Measurements from ENCODE around the gene NAALADL2.

DNA sequence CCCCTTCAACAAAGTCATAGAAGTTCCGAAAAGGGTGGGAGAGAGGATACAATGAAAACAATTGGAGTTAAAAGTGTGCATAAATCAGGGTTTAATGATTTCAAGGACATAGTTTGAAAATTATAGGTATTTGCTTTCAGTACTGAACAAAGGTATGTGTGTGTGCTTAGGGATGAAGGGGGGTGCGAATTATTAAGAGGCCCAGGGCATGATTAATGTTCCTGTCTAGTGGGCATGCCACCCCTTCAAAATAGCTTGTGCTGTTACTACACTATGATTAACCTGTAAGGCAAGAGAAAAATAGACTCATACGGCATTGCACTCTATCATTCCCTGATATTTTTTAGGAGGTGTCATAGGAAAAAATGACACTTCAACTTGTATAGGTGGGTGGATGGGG lies 731.6 kb downstream of the NAALADL2 start:
- TF ChIP-seq FOS (IDR thresholded peaks at IDR 0.05; ENCODE audit: low read depth, low read length) (no peak), CEBPB (IDR thresholded peaks at IDR 0.05; ENCODE audit: low read depth, low read length) (no peak), RAD21 (IDR thresholded peaks at IDR 0.05; ENCODE audit: low read length) (no peak), MAZ (IDR thresholded peaks at IDR 0.05; ENCODE audit: borderline replicate concordance, low read depth, low read length) (no peak), MXI1 (IDR thresholded peaks at IDR 0.05; ENCODE audit: borderline replicate concordance, low read depth, low read length) (no peak), POLR2A (IDR thresholded peaks at IDR 0.05; ENCODE audit: low read depth, low read length) (no peak), RFX5 (IDR thresholded peaks at IDR 0.05; ENCODE audit: low read depth, low read length) (no peak)
- TF ChIP-seq, protein P1, sequence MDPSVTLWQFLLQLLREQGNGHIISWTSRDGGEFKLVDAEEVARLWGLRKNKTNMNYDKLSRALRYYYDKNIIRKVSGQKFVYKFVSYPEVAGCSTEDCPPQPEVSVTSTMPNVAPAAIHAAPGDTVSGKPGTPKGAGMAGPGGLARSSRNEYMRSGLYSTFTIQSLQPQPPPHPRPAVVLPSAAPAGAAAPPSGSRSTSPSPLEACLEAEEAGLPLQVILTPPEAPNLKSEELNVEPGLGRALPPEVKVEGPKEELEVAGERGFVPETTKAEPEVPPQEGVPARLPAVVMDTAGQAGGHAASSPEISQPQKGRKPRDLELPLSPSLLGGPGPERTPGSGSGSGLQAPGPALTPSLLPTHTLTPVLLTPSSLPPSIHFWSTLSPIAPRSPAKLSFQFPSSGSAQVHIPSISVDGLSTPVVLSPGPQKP (IDR thresholded peaks at IDR 0.05; ENCODE audit: borderline replicate concordance, low read depth, low read length), result no peak
- TF ChIP-seq, protein P2, sequence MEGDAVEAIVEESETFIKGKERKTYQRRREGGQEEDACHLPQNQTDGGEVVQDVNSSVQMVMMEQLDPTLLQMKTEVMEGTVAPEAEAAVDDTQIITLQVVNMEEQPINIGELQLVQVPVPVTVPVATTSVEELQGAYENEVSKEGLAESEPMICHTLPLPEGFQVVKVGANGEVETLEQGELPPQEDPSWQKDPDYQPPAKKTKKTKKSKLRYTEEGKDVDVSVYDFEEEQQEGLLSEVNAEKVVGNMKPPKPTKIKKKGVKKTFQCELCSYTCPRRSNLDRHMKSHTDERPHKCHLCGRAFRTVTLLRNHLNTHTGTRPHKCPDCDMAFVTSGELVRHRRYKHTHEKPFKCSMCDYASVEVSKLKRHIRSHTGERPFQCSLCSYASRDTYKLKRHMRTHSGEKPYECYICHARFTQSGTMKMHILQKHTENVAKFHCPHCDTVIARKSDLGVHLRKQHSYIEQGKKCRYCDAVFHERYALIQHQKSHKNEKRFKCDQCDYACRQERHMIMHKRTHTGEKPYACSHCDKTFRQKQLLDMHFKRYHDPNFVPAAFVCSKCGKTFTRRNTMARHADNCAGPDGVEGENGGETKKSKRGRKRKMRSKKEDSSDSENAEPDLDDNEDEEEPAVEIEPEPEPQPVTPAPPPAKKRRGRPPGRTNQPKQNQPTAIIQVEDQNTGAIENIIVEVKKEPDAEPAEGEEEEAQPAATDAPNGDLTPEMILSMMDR (conservative IDR thresholded peaks at IDR 0.05; ENCODE audit: low read depth, low read length), result no peak
- TF ChIP-seq, protein P3, sequence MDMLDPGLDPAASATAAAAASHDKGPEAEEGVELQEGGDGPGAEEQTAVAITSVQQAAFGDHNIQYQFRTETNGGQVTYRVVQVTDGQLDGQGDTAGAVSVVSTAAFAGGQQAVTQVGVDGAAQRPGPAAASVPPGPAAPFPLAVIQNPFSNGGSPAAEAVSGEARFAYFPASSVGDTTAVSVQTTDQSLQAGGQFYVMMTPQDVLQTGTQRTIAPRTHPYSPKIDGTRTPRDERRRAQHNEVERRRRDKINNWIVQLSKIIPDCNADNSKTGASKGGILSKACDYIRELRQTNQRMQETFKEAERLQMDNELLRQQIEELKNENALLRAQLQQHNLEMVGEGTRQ (IDR thresholded peaks at IDR 0.05; ENCODE audit: low read depth, low read length), result no peak

Data from IMR-90 (cell line).